KMS-11 (cell line): Measurements from ENCODE around the gene RNF125.
A peak's percentile ranks its signal among the peaks of the same experiment; 100 is the strongest.

Experiments
- H2AFZ ChIP-seq: fragments of 200-600 bp; sonication (generic); 2 replicates; pipeline ENCODE4 v1.6.1; 2016; ENCODE audit warnings: antibody characterized with exemption, mixed run types, low read depth
- H3K27ac ChIP-seq: fragments of 200-600 bp; sonication (generic); 2 replicates; pipeline ENCODE4 v1.6.1; 2016; ENCODE audit warnings: mild to moderate bottlenecking, mixed run types
- H3K27me3 ChIP-seq: fragments of 200-600 bp; sonication (generic); 2 replicates; pipeline ENCODE4 v1.6.1; 2017; ENCODE audit warnings: mild to moderate bottlenecking, low read depth, mixed run types, moderate library complexity; ENCODE audit not compliant: insufficient read depth
- H3K36me3 ChIP-seq: fragments of 200-600 bp; sonication (generic); 2 replicates; pipeline ENCODE4 v1.6.1; 2017; ENCODE audit warnings: mild to moderate bottlenecking, mixed run types; ENCODE audit not compliant: insufficient read depth
- H3K4me1 ChIP-seq: fragments of 200-600 bp; sonication (generic); 2 replicates; pipeline ENCODE4 v1.6.1; 2016; ENCODE audit warnings: mild to moderate bottlenecking, low read depth, mixed run types; ENCODE audit not compliant: poor library complexity, severe bottlenecking
- H3K4me2 ChIP-seq: fragments of 200-600 bp; sonication (generic); 2 replicates; pipeline ENCODE4 v1.7.0; 2016; ENCODE audit warnings: mild to moderate bottlenecking, mixed run types
- H3K4me3 ChIP-seq: fragments of 200-600 bp; sonication (generic); IDR thresholded peaks from 2 replicates; pipeline ENCODE4 v1.6.1; 2017; ENCODE audit warnings: low read depth, low read length, mixed read lengths; ENCODE audit not compliant: insufficient read depth
- H3K79me2 ChIP-seq: fragments of 200-600 bp; sonication (generic); 2 replicates; pipeline ENCODE4 v1.6.1; 2016; ENCODE audit warnings: low read depth, mixed run types; ENCODE audit not compliant: insufficient read depth
- H3K9ac ChIP-seq: fragments of 200-600 bp; sonication (generic); 2 replicates; pipeline ENCODE4 v1.6.1; 2016; ENCODE audit warnings: mild to moderate bottlenecking, mixed run types
- H4K20me1 ChIP-seq: fragments of 200-600 bp; sonication (generic); 2 replicates; pipeline ENCODE4 v1.6.1; 2016; ENCODE audit warnings: mild to moderate bottlenecking, mixed run types; ENCODE audit not compliant: insufficient read depth
- CTCF ChIP-seq: fragments of 200-600 bp; sonication (generic); conservative IDR thresholded peaks from 2 replicates; pipeline ENCODE4 v1.6.1; 2017; ENCODE audit warnings: low read depth, mild to moderate bottlenecking, antibody characterized with exemption, low read length, moderate library complexity, mixed read lengths

The RNF125 gene

GRCh38 chr18:32092422-32093101 is 73.9 kb downstream of the RNF125 start:
- Histone ChIP-seq H3K4me3 (no peak overlapping the region), H3K36me3 (no peaks in the 10 kb centered on the region; the same call in 1 of the 2 replicates), H3K4me1 (peaks cover 30% of the 10 kb centered on the region), H3K27me3 (no peaks in the 10 kb centered on the region; the same call in 1 of the 2 replicates), H3K4me2 (peak overlapping the region; percentile 94), H3K79me2 (peaks cover 51% of the 10 kb centered on the region), H2AFZ (peak overlapping the region; percentile 61), H3K27ac (peak overlapping the region; percentile 99), H3K9ac (peak overlapping the region; percentile 99), H4K20me1 (peaks cover 26% of the 10 kb centered on the region)
- TF ChIP-seq CTCF, result no peak

GRCh38 chr18:32093102-32093511 is 74.5 kb downstream of the RNF125 start:
- peaks cover 27% of the 10 kb centered on the region for H4K20me1 ChIP-seq
- H3K27me3 ChIP-seq, result no peaks in the 10 kb centered on the region; the same call in 1 of the 2 replicates
- H3K4me3 ChIP-seq, result no peak overlapping the region
- TF ChIP-seq CTCF, result no peak
- peak overlapping the region; percentile 99 for H3K9ac ChIP-seq
- H3K79me2 ChIP-seq, result peaks cover 56% of the 10 kb centered on the region
- peak overlapping the region; percentile 61 for H2AFZ ChIP-seq
- peak overlapping the region; percentile 94 for H3K4me2 ChIP-seq
- H3K27ac ChIP-seq, result peak overlapping the region; percentile 99
- H3K4me1 ChIP-seq, result peaks cover 30% of the 10 kb centered on the region
- no peaks in the 10 kb centered on the region; the same call in 1 of the 2 replicates for H3K36me3 ChIP-seq

- peaks cover 31% of the 10 kb centered on the region for H4K20me1 ChIP-seq
- peaks cover 30% of the 10 kb centered on the region for H3K4me1 ChIP-seq
- H3K4me3 ChIP-seq, result no peak overlapping the region
- no peaks in the 10 kb centered on the region; the same call in 1 of the 2 replicates for H3K36me3 ChIP-seq
- H3K27ac ChIP-seq, result peak overlapping the region; percentile 99
- TF ChIP-seq CTCF, result no peak
- H3K9ac ChIP-seq, result peak overlapping the region; percentile 99
- H2AFZ ChIP-seq, result peak overlapping the region; percentile 61
- no peaks in the 10 kb centered on the region; the same call in 1 of the 2 replicates for H3K27me3 ChIP-seq
- peak overlapping the region; percentile 94 for H3K4me2 ChIP-seq
- H3K79me2 ChIP-seq, result peaks cover 60% of the 10 kb centered on the region
These were observed 74.9 kb downstream of the RNF125 start for GRCh38 chr18:32093523-32093922.

- Histone ChIP-seq H3K79me2 (peaks cover 77% of the 10 kb centered on the region), H4K20me1 (peaks cover 41% of the 10 kb centered on the region), H3K27ac (no peak overlapping the region), H3K27me3 (no peaks in the 10 kb centered on the region), H3K4me2 (no peak overlapping the region; the same call in 1 of the 2 replicates), H2AFZ (no peak overlapping the region), H3K36me3 (no peaks in the 10 kb centered on the region; the same call in 1 of the 2 replicates), H3K4me3 (no peak overlapping the region), H3K4me1 (peaks cover 30% of the 10 kb centered on the region), H3K9ac (no peak overlapping the region)
- TF ChIP-seq CTCF, result no peak
These were observed 76.7 kb downstream of the RNF125 start for GRCh38 chr18:32095192-32095899.
